ENCODE data around the gene GRP. TPM values are rescaled to one million over a fixed set of nuclear protein-coding genes. Genes with fewer than 3 reads are reported as not detected.
"Not testable (repeated sequence)": the region's sequence is repeated elsewhere in the genome, so short reads cannot be mapped to it uniquely, and the experiment has no call there.

The GRP gene
- total RNA-seq, 1 donor from 2014 or later = not detected

DNA sequence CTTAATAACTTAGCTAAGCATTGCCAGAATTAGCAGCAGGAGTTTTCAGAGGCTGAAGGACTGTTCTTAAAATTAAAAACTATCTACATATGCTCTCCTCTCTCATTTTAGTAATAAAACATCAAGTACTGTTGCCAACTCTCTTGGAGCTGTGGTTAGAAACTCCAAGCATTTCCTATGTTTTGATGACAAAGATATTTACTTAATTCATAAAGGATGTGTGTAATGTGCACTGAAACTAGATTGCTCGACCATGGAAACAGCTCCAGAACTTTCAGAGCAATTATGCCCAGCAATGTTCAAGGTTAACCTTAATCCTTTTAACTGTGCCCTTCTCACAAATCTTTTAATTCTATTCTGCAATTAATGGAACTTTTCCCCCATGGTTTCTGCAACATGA is 8.4 kb downstream of the GRP start:
- ATAC-seq = no peak

DNA sequence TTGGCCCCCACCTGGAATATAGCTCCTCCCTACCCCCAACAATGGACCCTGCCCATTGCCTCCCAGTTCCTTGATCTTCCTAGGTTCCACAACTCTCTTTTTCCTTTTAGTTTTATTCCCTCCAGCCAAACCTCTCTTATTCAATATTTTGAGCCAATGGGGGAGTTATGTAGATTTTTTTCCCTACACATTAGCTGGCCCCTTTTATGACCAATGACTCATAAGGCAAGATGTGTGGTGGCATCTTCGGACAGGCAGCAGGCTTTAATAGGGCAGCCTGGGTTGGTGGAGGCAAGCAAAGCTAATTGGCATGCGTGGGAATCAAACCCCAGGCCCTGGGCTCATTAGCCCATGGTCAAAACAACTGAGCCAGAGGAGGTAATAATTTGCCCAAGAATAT is 9.2 kb downstream of the GRP start:
- ATAC-seq (no peak), DNase-seq (ENCODE audit: low spot score) (no peak)

More for the DNA sequence above, 8.4 kb downstream of the GRP start:
- DNase-seq (ENCODE audit: low spot score) = no peak

DNA sequence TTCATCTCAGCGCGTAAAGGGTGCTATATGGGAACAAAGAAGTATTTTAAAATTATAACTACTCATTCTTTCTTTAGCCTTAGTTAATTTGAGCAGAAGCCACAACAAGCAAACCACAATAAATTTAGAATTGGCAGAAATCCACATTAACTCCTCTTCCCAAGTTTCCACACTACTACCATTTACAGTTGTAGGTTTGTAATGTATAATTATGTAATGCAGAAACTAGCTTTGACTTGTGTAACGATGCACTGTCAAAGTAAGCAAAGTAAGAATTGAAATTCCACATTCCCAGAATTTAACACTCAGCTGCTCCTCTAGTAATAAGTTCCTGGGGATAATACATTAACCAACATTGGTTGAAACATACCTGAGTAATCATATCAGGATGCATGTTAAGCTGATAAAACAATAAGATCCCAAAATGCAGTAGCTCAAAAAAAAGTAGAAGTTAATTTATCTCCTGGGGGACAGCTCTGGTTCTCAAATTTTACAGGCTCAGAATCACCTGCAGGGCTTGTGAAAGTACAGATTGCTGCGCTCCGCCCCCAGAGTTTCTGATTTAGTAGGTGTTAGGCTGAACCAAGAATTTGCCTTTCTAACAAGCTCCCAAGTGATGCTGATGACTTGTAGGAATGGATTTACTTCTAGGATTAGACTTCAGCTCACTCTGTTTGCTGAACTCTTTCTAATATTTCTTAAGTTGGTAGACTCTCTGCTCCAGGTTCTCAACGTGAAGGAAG is 9.9 kb downstream of the GRP start:
- no peak for DNase-seq (ENCODE audit: low spot score)
- ATAC-seq = no peak

DNA sequence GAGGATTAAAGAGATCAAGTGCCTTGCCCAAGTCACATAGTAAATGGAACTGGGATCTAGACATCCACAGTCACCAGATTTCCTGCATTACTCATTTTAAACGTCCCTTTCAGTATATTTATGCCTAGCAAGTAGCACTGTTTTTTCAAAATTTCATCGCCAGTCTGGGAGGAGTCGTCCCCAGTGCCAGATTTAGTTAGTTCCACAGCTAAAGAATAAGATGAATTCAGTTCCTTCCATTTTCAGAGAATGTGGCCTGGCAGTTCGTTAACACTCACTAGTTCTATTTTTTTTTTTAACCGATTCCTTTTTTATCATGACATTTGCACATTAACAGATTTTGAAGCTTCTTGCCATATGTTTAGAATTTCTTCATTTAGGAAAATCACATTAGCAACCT is 11.2 kb downstream of the GRP start:
- ATAC-seq (no peak), DNase-seq (ENCODE audit: low spot score) (no peak)

DNA sequence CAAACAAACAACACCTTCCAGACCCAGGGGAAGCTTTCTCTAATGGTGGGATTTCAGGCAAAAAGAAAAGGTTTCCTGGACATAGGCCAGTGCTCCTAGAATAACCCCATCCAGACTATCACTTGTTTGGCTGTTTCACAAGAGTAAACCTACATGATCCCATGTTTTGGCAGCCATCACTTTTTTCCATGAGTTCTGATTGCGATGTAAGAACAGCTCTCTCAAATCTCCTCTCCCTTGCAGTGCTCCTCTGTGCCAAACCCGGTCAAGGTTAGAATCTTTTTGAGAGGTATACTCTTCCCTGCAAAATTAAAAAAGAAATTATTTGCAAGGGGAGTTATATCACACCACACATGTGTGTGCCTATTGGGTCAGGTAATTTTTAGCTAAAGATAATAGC is 11.9 kb downstream of the GRP start:
- peak; percentile 21 for ATAC-seq

DNA sequence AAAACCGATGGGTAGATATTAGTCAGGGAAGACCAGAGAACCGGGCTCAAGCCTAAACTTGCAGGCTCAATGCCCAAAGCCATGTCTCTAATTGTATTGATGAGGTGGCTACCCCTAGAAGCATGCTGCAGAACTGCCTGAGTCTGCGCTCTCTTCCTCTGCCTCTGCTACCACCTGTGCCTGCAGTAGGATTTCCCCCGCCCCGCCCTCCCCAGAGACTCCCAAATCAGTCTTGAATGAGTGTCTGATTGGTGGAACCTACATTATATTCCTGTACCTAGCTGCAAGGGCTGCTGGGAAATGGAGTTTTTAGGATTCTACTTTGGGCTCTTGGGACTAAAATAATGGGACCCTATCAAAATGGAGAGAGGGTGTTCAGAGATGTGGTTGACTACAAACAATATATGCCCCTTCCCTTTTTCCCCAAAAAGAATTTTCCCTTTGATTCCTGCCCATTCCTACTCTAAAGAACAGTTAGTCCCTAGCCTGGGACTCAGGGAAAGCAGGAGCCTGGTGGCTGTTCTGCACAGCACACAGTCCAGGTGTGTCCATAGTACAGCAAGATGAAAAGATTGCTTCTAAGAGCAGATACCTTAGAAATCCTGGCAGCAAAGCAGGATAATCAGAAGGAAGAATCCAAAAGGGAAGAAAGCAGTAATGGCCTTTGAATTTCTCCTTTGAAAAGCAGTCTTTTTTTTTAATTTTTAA is 12.5 kb downstream of the GRP start:
- DNase-seq (ENCODE audit: low spot score) = no peak
- ATAC-seq = no peak

More for the DNA sequence above, 11.9 kb downstream of the GRP start:
- DNase-seq (ENCODE audit: low spot score) = no peak

DNA sequence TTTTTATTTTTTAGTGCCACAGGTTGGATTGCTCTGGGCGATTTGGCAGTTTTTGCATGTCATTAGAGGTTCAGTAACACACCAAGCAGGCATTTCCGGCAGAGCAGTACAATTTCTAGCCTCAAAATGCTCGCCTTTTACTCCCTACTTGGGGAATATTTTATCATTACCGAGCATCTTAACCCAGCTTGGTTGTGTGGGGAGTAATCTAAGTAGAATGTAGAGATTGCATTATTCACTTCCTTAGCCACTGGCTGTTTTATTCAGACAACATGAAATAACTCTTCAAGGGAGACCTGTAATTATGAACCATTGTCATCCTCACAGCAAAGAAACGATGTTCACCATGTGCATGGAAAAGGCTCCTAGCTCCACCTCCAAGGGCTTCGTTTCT is 13.1 kb downstream of the GRP start:
- DNase-seq (ENCODE audit: low spot score) (no peak), ATAC-seq (no peak)

DNA sequence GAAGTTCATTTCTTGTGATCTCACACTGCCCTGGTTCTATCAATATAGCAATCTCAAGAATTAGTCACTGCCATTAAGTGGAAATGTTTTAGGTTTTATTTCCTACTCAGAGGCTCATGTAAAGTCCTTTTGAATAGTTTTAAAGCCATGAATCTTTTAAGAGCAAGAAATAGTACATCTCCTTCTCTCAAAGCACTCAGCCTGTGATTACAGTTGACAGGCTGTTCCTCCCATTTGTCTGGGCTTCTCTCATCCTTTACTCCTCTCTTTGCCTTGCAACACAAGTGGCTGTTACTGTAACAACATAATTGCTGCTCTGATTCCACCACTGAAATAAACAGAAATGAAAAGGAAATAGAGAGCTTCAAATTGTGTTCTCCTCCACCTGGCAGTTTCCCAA is 18.4 kb downstream of the GRP start:
- ATAC-seq = no peak
- DNase-seq (ENCODE audit: low spot score) = no peak

DNA sequence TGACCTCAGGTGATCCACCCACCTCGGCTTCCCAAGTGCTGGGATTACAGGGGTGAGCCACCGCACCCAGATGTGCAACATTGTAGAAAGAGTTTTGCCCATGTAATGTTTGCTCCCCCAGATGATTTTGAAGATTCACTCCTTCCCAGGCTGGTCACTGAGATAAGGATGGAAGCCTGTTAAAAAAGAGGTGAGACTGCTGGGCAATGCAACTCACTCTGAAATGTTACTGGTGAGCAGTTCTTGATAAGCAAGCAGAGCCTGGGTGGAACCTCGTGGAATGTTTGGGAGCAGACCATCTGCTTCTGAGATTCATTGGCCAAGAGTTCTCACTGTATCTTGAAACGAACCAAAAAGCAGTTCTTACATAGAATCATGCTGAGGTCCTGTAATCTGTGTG is 19.7 kb downstream of the GRP start:
- no peak for DNase-seq (ENCODE audit: low spot score)
- no peak for ATAC-seq

DNA sequence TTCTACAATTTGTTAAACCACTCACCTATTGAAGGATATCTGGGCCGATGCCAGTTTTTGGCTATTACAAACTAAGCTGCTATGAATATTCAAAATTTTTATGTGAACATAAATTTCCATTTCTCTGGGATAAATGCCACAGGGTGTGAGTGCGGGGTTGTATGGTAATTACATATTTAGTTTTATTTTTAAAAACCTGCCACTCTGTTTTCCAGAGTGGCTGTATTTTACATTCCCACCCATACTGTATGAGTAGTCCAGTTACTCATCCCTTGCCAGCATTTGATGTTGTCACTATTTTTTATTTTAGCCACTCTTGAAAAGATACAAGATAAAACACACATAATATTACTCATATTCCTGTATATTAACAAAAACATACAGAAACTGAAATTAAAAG is 22.9 kb downstream of the GRP start:
- no peak for ATAC-seq

DNA sequence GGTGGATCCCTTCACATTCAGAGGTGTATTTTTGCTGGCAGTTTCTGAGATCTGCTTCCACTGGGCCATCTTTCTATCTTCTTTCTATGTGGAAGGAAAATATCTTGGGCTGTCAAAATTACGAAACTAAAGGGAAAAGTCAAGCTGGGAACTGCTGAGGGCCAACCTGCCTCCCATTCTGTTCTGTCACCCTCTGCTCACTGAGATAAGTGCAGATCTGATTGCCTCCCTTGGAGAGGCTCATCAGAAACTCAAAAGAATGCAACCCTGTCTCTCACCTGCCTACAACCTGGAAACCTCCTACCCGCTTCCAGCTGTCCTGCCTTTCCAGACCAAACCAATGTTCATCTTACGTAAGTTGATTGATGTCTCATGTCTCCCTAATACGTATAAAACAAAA is 26.8 kb downstream of the GRP start:
- ATAC-seq (no peak), DNase-seq (ENCODE audit: low spot score) (no peak)

More for the DNA sequence above, 22.9 kb downstream of the GRP start:
- no peak for DNase-seq (ENCODE audit: low spot score)

DNA sequence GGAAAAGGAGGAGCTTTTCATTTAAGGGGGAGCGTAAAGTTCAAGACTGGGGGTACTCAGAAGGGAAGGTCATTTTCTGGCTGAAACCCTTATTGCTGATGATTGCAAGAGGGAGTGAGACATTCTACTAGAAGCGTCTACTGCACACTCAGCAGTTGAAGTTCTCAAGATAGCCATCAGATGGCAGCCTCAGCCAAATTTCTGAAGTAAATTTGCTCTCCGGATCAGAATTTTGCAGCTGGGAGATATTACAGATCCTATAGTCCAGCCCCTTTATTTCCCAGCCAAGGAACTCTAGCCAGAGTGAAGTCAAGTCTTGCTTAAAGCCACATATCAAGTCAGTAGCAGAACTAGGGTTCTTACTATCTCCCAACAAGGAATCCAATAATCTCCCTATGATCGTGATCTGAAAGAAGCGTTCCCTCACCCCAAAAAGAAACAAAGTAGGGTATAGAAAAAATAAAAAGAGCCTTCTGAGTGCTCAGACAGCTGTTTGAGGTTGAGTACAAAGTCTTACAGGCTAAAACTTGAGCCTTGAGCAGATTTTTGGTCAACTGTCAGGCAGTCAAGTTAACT is 29.3 kb downstream of the GRP start:
- ATAC-seq (peak; percentile 94), DNase-seq (ENCODE audit: low spot score) (no peak)

DNA sequence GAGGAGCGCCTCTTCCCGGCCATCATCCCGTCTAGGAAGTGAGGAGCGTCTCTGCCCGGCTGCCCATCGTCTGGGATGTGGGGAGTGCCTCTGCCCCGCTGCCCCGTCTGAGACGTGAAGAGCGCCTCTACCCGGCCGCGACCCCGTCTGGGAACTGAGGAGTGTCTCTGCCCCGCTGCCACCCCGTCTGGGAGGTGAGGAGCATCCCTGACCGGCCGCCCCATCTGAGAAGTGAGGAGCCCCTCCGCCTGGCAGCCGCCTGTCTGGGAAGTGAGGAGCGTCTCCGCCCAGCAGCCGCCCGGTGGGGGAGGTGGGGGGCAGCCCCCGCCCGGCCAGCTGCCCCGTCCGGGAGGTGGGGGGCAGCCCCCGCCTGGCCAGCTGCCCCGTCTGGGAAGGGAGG is 35.5 kb downstream of the GRP start:
- DNase-seq (ENCODE audit: low spot score); ATAC-seq: not testable (repeated sequence)

DNA sequence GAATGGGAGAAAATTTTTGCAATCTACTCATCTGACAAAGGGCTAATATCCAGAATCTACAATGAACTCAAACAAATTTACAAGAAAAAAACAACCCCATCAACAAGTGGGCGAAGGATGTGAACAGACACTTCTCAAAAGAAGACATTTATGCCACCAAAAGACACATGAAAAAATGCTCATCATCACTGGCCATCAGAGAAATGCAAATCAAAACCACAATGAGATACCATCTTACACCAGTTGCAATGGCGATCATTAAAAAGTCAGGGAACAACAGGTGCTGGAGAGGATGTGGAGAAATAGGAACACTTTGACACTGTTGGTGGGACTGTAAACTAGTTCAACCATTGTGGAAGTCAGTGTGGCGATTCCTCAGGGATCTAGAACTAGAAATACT is 41.9 kb downstream of the GRP start:
- not testable (repeated sequence) for DNase-seq (ENCODE audit: low spot score); ATAC-seq

DNA sequence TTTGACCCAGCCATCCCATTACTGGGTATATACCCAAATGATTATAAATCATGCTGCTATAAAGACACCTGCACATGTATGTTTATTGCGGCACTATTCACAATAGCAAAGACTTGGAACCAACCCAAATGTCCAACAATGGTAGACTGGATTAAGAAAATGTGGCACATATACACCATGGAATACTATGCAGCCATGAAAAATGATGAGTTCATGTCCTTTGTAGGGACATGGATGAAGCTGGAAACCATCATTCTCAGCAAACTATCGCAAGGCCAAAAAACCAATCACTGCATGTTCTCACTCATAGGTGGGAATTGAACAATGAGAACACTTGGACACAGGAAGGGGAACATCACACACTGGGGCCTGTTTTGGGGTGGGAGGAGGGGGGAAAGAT is 42.3 kb downstream of the GRP start:
- not testable (repeated sequence) for ATAC-seq; DNase-seq (ENCODE audit: low spot score)

DNA sequence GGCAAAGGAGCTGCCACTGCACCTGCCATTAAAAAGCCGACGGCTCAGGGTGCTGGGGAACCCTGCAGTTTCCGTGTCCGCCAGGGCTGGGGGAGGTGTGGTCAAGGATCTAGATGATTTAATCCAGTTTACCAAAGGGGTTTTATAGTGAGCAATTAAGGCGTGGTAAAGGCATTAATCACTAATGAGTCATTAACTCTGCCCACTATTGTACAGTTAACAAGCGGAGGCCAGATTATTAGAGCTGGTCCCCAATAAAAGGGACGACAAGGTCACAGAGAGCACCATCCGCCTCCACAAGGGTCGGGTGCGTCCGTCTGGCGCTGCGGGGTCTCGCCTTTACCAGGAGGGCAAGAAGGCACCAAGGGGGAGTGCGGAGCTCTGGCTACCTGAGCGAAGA is 43.7 kb downstream of the GRP start:
- DNase-seq (ENCODE audit: low spot score) = no peak
- no peak for ATAC-seq

DNA sequence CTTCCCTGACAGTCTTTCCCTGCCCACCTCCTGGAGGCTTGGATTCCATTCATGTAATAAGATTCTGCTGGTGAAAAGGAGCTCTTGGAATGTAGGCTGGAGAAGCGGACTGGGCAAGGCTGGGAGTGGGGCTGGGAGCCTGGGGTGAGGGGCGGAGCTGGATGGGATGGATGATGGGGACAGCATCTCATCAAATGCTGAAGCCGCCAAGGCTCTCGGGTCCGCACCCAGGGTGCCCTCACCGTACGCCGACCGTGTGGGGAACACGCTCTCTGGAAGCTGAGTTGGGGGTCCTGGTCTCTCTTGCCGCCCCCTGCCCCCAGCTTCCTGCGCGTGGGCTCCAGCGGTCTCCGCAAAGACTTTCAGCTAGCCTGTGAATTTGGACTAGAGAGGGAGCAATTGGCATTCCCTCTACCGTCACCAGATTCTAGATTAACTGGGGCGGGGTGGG is 44.2 kb downstream of the GRP start:
- DNase-seq (ENCODE audit: low spot score) (no peak), ATAC-seq (no peak)

DNA sequence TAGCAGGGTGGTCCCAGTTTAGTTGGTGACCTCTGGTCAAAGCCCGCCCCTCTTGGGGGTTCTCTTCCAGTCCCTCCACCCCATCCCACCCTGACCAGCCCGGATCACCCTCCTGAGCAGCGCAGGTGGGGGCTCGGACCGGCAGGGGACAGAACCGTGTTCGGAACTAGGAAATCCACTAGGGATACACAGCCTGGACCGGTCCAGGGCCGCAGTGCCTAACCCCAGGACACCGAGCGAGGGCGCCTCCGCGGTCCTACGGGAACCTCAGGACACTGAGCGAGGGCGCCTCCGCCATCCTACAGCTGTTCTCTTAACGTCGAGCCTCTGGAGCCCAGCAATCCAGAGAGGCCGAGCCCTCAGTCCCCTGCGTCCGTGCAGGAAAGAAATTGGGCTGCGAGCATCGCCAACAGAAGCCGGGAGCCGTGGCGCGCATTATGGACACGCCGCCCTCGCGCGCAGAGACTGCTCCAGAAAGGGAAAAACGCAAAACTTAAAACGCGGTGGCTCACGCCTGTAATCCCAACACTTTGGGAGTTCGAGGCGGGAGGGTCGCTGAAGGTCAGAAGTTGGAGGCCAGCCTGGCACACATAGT is 44.8 kb downstream of the GRP start:
- ATAC-seq = no peak
- no peak for DNase-seq (ENCODE audit: low spot score)

DNA sequence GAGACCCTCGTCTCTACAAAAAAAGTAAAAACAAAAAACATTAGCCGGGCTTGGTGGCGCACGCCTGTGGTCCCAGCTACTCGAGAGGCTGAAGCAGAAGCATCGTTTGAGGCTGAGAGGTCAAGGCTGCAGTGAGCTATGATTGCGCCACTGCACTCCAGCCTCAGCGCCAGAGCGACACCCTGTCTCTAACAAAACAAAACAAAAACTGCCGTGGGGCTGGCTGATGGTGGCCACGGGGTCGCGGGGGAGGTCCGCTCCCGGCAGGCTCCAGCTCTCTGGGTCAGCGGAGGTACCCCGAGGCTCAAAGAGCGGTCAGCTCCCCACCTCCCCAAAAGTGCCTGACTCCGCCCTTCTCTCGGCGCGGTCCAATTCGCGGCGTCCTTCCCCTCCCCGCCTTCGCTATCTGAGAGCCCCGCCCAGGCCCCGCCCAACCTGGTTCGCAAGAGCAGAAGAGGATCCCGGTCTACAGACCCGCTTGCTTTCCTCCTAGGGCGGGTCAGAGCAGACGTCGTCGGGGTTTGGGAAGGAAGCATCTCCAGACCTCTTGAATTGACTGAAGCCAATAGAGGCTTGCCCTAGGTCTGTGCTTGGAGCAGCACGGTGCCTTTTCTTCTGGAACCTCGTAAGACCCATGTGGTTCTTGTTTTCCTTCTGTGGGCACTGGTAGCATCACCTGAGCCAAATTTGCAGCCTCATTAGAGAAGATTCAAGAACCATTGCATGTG is 45.5 kb downstream of the GRP start:
- ATAC-seq (no peak), DNase-seq (ENCODE audit: low spot score) (no peak)

DNA sequence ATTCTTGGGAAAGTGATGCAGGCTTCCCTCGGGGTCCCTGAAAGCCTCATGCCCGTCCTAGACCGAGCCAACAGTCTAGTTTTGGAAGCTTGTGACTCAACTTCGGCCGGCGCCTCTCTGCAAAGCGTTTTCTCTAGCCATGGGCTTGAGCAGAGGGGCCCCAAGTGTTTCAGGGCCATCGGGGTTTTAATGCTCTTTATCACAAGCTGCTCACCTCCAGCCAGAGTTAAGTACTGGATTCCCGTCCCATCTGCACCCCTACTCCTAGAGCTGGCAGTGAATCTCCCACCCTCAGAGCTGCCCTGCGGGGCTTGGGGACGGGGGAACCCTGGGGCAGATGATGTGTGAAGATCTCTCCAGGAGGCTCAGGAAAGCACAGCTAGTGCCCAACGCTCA is 46.0 kb downstream of the GRP start:
- no peak for ATAC-seq
- no peak for DNase-seq (ENCODE audit: low spot score)

DNA sequence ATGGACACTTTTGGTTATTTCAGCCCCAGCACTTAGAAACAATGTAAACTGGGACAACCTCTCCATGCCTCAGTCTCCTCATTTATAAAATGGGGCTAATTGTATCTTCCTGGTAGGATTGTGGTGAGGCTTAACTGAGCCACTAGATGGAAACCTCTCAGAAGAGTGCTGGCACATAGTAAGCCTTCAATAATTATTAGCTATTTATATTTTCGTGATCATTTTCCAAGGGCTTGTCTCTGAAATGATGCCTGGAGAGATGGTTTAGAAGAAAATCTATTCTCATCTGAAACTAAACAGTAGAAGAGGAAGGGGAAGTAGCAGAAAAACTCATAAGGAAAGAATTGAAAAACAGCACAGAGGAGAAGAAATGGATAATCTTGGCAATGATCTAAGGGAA is 46.5 kb downstream of the GRP start:
- ATAC-seq (no peak), DNase-seq (ENCODE audit: low spot score) (no peak)

Data from left lobe of liver (tissue), 2 donors.